T-helper 2 cell (primary cell): ENCODE data around the gene HINFP.
"Not testable (repeated sequence)": the region's sequence is repeated elsewhere in the genome, so short reads cannot be mapped to it uniquely, and the experiment has no call there.

Source experiments
- DNase-seq, 5 experiments: peaks; one replicate each; pipeline versions ENCODE4 v3.0.0 to v3.0.0-alpha.2; 2012 to 2022

HINFP gene

GRCh38 chr11:119100246-119100970, 21.0 kb upstream of the HINFP start:
- DNase-seq: no peak

- DNase-seq: peak in 2 of 5 experiments; percentile 12 to 41
Observed at GRCh38 chr11:119100994-119101758, 20.2 kb upstream of the HINFP start.

- DNase-seq: peak; percentile 63 to 94 (median 78)
Observed at GRCh38 chr11:119101759-119102423, 19.5 kb upstream of the HINFP start, which contains the start of gene DPAGT1. Gene DPAGT1, minus strand, starts transcription at chr11:119101853. Its CDS starts 198 bp downstream, at chr11:119101655.

GRCh38 chr11:119103161-119103664, 18.2 kb upstream of the HINFP start:
- DNase-seq: not testable (repeated sequence)

GRCh38 chr11:119103793-119104192, 17.6 kb upstream of the HINFP start:
- DNase-seq: no peak

DNA sequence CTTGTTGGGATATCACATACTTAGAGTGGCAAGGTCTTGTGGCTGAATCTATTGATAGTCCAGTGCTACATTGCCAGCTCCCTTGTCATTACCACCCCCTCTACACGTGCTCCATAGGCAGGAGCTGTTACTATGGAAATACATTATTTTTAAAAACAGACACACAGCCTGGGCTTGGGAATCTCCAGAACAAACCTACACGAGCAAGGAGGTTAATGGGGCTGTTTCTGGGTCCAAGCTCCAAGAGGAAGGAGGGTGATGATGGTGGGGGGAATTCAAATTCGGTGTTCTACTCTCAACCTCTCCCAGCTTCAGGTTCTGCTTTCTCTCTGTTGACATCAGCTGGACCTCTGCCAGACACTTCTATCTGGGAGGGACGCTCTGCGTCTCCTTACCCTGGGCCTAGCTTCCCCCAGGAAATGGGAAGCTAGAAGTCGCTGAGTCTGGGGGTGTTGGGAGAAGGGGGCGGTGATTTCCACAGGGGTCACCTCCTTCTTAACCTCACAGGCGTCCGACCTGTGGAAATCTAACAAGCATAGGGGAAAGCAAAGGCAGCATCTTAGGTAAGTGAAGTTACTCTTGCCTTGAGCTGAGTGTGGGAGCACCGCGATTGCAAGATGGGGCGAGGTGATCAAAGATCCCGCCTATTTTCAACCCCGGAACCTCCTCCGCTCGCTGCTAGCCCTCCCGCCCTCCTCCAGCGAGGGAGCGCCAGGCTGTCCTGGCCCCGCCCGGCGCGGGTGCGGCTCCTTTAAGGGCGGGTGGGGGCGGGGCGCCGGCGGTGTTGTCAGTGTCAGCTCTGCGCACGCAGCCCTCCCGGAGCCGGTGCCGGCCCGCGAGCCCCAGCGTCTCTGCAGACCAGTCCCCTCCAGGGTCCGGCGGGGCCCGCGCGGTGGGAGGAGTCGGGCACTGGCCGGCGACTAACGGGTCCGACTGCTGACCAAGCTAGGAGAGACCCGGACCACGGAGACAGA, 14.5 kb upstream of the HINFP start, which contains the start of gene C2CD2L:
Gene C2CD2L (plus strand): TSS at position 781 of the 974 bp plus-strand sequence. CDS start 398 bp downstream, outside the sequence.
- peak; percentile 76 to 97 (median 80) for DNase-seq

DNA sequence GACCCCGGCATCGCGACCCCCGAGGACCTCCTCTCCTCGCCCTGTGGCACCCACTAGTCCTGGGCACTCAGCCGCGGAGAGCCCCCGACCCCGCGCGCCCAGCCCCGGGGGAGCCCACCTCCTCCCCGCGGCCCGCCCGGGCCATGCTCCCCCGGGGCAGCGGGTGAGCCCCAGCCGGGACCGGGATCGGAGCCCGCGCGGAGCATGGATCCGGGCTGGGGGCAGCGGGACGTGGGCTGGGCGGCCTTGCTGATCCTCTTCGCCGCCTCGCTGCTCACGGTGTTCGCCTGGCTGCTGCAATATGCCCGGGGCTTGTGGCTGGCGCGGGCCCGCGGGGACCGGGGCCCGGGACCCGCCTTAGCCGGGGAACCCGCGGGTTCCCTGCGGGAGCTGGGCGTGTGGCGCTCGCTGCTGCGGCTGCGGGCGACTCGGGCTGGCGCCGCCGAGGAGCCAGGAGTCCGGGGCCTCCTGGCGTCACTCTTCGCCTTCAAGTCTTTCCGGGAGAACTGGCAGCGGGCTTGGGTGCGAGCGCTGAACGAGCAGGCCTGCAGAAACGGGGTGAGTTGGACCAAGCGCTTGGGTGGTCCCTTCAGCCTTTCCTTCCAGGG, 13.7 kb upstream of the HINFP start:
- DNase-seq: no peak

- peak in 3 of 5 experiments; percentile 20 to 57 (median 22) for DNase-seq
Observed at GRCh38 chr11:119108146-119108856, 13.1 kb upstream of the HINFP start.

GRCh38 chr11:119108857-119109221, 12.5 kb upstream of the HINFP start:
- DNase-seq: no peak

GRCh38 chr11:119109843-119110242, 11.5 kb upstream of the HINFP start:
- no peak for DNase-seq

- no peak for DNase-seq
Observed at GRCh38 chr11:119110439-119110838, 10.9 kb upstream of the HINFP start.

DNA sequence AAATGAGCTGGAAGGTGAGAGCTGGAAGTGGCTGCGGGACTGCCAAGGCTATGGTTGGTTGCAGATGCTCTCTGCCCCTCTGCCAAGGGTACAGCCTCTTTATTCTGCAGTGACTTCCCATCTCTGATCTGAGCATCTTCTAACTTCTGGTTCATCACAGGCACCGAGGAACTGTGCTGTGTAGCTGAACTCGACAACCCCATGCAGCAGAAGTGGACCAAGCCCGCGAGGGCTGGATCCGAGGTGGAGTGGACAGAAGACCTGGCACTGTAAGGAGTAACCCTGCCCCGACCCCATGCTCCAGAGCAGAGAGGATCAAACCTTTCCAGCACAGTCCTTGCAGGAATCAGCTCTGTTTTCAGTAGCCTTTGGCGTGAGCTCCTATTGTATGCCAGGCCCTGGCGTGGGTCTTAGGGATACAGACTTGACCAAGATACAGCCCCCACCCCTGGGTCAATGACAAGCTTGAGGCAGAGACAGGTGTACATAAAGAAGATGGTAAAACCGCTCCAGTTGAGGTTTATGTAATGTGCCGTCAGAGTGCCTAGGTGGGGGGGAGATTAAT, 9.9 kb upstream of the HINFP start:
- DNase-seq: no peak

DNA sequence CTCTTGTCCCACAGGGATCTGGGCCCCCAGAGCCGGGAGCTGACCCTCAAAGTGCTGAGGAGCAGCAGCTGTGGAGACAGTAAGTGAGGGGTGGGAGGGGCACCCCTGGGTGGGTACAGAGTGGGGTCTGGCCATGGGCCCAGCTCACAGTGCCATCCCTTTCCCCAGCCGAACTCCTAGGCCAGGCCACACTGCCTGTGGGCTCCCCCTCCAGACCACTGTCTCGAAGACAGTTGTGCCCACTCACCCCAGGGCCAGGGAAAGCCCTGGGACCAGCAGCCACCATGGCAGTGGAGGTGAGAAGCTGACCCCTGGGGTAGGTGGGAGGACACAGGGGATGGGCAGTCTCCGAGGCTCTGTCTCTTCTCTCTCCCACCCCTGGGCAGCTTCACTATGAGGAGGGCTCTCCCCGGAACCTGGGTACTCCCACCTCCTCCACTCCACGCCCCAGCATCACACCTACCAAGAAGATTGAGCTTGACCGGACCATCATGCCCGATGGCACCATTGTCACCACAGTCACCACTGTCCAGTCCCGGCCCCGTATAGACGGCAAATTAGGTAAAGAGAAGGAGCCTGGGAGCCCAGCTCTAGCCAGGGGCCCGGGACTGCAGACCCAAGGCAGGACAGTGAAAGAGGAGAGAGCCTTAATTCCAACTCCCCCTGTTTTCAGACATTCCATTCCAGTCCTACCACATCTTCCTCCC, 8.9 kb upstream of the HINFP start:
- DNase-seq: no peak

DNA sequence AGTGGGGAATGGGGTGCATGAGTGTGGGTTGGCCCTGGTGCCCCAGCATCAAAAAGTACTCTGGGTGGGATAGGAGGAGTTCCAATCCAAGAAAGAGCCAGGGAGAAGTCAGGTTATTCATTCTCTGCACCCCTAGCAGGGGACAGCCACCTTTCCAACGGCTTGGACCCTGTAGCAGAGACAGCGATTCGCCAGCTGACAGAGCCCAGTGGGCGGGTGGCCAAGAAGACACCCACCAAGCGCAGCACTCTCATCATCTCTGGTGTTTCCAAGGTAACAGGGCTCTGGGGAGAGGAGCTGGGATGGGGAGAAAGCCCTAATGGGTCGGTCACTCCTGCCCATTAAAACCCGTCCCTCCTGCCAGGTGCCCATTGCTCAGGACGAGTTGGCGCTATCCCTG, 7.7 kb upstream of the HINFP start:
- DNase-seq: no peak

GRCh38 chr11:119114351-119114750, 7.0 kb upstream of the HINFP start:
- no peak for DNase-seq

GRCh38 chr11:119115484-119116234, 5.7 kb upstream of the HINFP start:
- peak in 1 of 5 experiments; percentile 60 for DNase-seq

DNA sequence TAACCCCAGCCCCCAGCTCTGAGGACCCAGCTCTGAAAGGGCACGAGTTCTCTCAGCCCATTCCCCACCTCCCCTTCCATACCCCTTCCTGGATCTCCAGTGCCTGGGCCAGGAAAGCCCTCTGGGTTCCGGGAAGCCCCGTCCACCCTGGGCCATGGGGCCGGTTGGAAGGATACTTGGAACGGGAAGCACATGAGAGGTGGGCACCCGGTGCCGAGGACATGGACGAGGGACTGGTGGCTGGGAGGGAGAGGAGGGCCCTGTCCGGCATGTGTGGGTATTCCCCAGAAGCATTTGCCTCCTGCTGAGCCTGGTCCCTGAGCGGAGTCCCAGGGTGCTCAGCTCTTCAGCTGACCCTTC, 5.2 kb upstream of the HINFP start:
- no peak for DNase-seq

DNA sequence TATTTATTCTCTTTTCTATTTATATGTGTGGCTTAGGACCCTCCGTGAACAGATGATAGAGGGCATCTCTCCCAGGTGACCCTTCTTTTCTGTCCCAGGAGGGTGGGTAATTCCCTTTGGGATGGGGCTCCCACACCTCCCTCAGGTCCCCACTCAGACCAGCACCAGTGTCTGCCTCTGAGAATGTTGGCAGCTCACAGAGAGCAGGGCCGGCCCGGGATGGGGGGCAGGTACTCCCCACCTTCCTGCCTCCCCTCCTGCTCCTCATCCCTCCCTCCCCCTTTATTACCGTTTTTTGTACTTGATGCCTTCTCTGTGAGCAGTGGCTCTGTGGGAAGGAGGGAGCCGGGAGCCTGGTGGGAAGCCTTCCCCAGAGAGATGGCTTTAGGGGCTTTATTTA, 4.8 kb upstream of the HINFP start:
- DNase-seq: no peak
